Thyroid gland (tissue), 4 donors: ENCODE results near the gene LRRC4C.

Source experiments
- POLR2A ChIP-seq, 2 donors: fragments of 450-650 bp; IDR thresholded peaks; one replicate each; pipeline ENCODE4 v1.6.1; 2017; ENCODE audit warnings: antibody characterized with exemption in 2 of 2, mild to moderate bottlenecking in 2 of 2, moderate library complexity in 1 of 2
- TF ChIP-seq, protein P1 (sequence below), 6 experiments: fragments of 200-600 bp in 3 of 6; fragments of 450-650 bp in 3 of 6; sonication (generic) in 3 of 6; IDR thresholded peaks; one replicate each; pipeline ENCODE4 v1.5.1; 2016 to 2019; ENCODE audit warnings: antibody characterized with exemption in 6 of 6, mild to moderate bottlenecking in 2 of 6, inconsistent platforms in 1 of 6, moderate library complexity in 1 of 6

DNA sequence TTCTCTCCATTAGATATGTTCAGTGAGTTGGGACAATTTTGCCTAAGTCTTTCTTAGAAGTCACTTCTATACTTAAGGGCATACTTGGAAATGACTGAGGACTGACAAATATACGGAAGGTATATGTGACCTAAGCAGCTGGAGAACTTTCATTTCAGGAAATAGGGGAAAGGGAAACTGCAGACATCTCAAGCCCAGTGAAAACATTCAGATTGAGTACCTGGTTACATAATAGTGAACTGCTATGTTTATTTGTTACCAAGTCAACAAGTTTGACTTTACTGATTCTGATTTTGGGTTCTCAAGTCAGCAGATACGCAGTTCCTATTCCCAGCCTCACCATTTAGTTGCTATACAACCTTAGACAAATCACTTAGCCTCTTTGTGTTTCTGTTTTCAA, 1173.9 kb downstream of the LRRC4C start:
- TF ChIP-seq, protein P1, sequence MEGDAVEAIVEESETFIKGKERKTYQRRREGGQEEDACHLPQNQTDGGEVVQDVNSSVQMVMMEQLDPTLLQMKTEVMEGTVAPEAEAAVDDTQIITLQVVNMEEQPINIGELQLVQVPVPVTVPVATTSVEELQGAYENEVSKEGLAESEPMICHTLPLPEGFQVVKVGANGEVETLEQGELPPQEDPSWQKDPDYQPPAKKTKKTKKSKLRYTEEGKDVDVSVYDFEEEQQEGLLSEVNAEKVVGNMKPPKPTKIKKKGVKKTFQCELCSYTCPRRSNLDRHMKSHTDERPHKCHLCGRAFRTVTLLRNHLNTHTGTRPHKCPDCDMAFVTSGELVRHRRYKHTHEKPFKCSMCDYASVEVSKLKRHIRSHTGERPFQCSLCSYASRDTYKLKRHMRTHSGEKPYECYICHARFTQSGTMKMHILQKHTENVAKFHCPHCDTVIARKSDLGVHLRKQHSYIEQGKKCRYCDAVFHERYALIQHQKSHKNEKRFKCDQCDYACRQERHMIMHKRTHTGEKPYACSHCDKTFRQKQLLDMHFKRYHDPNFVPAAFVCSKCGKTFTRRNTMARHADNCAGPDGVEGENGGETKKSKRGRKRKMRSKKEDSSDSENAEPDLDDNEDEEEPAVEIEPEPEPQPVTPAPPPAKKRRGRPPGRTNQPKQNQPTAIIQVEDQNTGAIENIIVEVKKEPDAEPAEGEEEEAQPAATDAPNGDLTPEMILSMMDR (IDR thresholded peaks at IDR 0.05): no peak
- no peak for TF ChIP-seq POLR2A (IDR thresholded peaks at IDR 0.05)
